Trophoblast cell (in vitro differentiated cells and primary cell): ENCODE data around the gene ATP1B4.

Experiments
- DNase-seq, 2 donors: peaks; one replicate each; pipeline ENCODE4 v3.0.0-alpha.2; 2016
- H2AFZ ChIP-seq: 2 replicates; pipeline ENCODE4 v1.6.1; 2013; ENCODE audit warnings: low read length, moderate library complexity, mild to moderate bottlenecking; ENCODE audit not compliant: insufficient read depth, poor library complexity
- H2AK5ac ChIP-seq: 2 replicates; pipeline ENCODE4 v1.6.1; 2013; ENCODE audit warnings: mild to moderate bottlenecking, low read length
- H2BK120ac ChIP-seq: 2 replicates; pipeline ENCODE4 v1.6.1; 2013; ENCODE audit warnings: low read length, mild to moderate bottlenecking, moderate library complexity; ENCODE audit not compliant: insufficient read depth, poor library complexity
- H2BK12ac ChIP-seq: 2 replicates; pipeline ENCODE4 v1.6.1; 2013; ENCODE audit warnings: mild to moderate bottlenecking, low read length, moderate library complexity
- H2BK5ac ChIP-seq: 2 replicates; pipeline ENCODE4 v1.6.1; 2013; ENCODE audit warnings: low read length, low read depth, moderate library complexity, mild to moderate bottlenecking; ENCODE audit not compliant: poor library complexity
- H3K14ac ChIP-seq: 2 replicates; pipeline ENCODE4 v1.6.1; 2013; ENCODE audit warnings: mild to moderate bottlenecking, low read length
- H3K18ac ChIP-seq: 2 replicates; pipeline ENCODE4 v1.6.1; 2013; ENCODE audit warnings: mild to moderate bottlenecking, low read length
- H3K23ac ChIP-seq: 2 replicates; pipeline ENCODE4 v1.6.1; 2013; ENCODE audit warnings: low read length
- H3K27ac ChIP-seq: 2 replicates; pipeline ENCODE4 v1.5.1; 2013; ENCODE audit warnings: low read depth, mild to moderate bottlenecking, inconsistent platforms, low read length, moderate library complexity
- H3K27me3 ChIP-seq: 2 replicates; pipeline ENCODE4 v1.6.1; 2013; ENCODE audit warnings: inconsistent platforms, mild to moderate bottlenecking, low read length, moderate library complexity; ENCODE audit not compliant: insufficient read depth
- H3K36me3 ChIP-seq, 2 experiments: 1 replicate in 1 of 2; 2 replicates in 1 of 2; pipeline ENCODE4 v1.6.1; 2013; ENCODE audit warnings: low read length in 2 of 2, mild to moderate bottlenecking in 2 of 2, moderate library complexity in 1 of 2; ENCODE audit not compliant: insufficient read depth in 2 of 2, control insufficient read depth in 1 of 2
- H3K4ac ChIP-seq: 2 replicates; pipeline ENCODE4 v1.6.1; 2013; ENCODE audit warnings: low read depth, mild to moderate bottlenecking, low read length, moderate library complexity
- H3K4me1 ChIP-seq, 2 experiments: 1 replicate in 1 of 2; 2 replicates in 1 of 2; pipeline ENCODE4 v1.6.1; 2013; ENCODE audit warnings: low read length in 2 of 2, mild to moderate bottlenecking in 2 of 2, moderate library complexity in 1 of 2; ENCODE audit not compliant: insufficient read depth in 2 of 2, control insufficient read depth in 1 of 2
- H3K4me2 ChIP-seq: 2 replicates; pipeline ENCODE4 v1.6.1; 2013; ENCODE audit warnings: inconsistent platforms, mild to moderate bottlenecking, low read length, moderate library complexity
- H3K4me3 ChIP-seq: 2 replicates; pipeline ENCODE4 v1.5.1; 2013; ENCODE audit warnings: mild to moderate bottlenecking, low read depth, low read length, inconsistent platforms
- H3K79me1 ChIP-seq: one replicate; pipeline ENCODE4 v1.6.1; 2013; ENCODE audit warnings: low read length
- H3K79me2 ChIP-seq: 2 replicates; pipeline ENCODE4 v1.6.1; 2013; ENCODE audit warnings: low read length, mild to moderate bottlenecking; ENCODE audit not compliant: control insufficient read depth, insufficient read depth, poor library complexity
- H3K9ac ChIP-seq: 2 replicates; pipeline ENCODE4 v1.6.1; 2013; ENCODE audit warnings: mild to moderate bottlenecking, low read length
- H3K9me3 ChIP-seq: 2 replicates; pipeline ENCODE4 v1.6.1; 2013; ENCODE audit warnings: low read depth, mild to moderate bottlenecking, control low read depth, inconsistent platforms, low read length; ENCODE audit not compliant: insufficient read depth
- H4K12ac ChIP-seq: 2 replicates; pipeline ENCODE4 v1.6.1; 2013; ENCODE audit warnings: low read depth, mild to moderate bottlenecking, low read length, moderate library complexity
- H4K8ac ChIP-seq: 2 replicates; pipeline ENCODE4 v1.6.1; 2013; ENCODE audit warnings: low read depth, mild to moderate bottlenecking, low read length, moderate library complexity
- H4K91ac ChIP-seq: one replicate; pipeline ENCODE4 v1.6.1; 2013; ENCODE audit warnings: low read depth, mild to moderate bottlenecking, low read length, moderate library complexity
- WGBS: extraction: QIAGEN DNeasy Blood & Tissue Kit; methylation state at CpG from one replicate; pipeline ENCODE4 v1.1.7; 2013; ENCODE audit warnings: missing lambda C conversion rate; ENCODE audit not compliant: insufficient read length, insufficient coverage; ENCODE audit errors: extremely low coverage; 5-methylcytosine and 5-hydroxymethylcytosine counted together

Gene ATP1B4

GRCh38 chrX:120350450-120351138 lies 11.3 kb upstream of the ATP1B4 start:
- H2AK5ac ChIP-seq, result no peak overlapping the region
- H4K12ac ChIP-seq, result no peak overlapping the region
- no peak overlapping the region for H3K14ac ChIP-seq
- H3K79me2 ChIP-seq, result no peaks in the 10 kb centered on the region
- DNase-seq, result no peak
- no peak overlapping the region for H3K4me3 ChIP-seq
- no peak overlapping the region for H2BK12ac ChIP-seq
- no peaks in the 10 kb centered on the region for H3K79me1 ChIP-seq
- H2AFZ ChIP-seq, result no peak overlapping the region
- no peak overlapping the region for H3K4me2 ChIP-seq
- no peak overlapping the region for H3K9ac ChIP-seq
- H3K27me3 ChIP-seq, result no peaks in the 10 kb centered on the region
- H3K9me3 ChIP-seq, result no peaks in the 10 kb centered on the region
- H3K4ac ChIP-seq, result no peak overlapping the region
- H4K8ac ChIP-seq, result no peak overlapping the region
- H2BK120ac ChIP-seq, result no peak overlapping the region
- H3K18ac ChIP-seq, result no peak overlapping the region
- no peak overlapping the region for H2BK5ac ChIP-seq
- H3K4me1 ChIP-seq, result no peaks in the 10 kb centered on the region
- no CpG with 5 or more reads among the region's 4 CpGs for WGBS
- no peaks in the 10 kb centered on the region for H3K36me3 ChIP-seq
- H3K27ac ChIP-seq, result no peak overlapping the region
- H3K23ac ChIP-seq, result no peak overlapping the region
- H4K91ac ChIP-seq, result no peak overlapping the region

- H4K91ac ChIP-seq, result no peak overlapping the region
- H3K9me3 ChIP-seq, result no peaks in the 10 kb centered on the region
- H3K79me1 ChIP-seq, result no peaks in the 10 kb centered on the region
- H3K4me3 ChIP-seq, result no peak overlapping the region
- H3K14ac ChIP-seq, result no peak overlapping the region
- H3K4me1 ChIP-seq, result no peaks in the 10 kb centered on the region
- no peak overlapping the region for H3K4ac ChIP-seq
- no peak overlapping the region for H3K9ac ChIP-seq
- no peak overlapping the region for H3K4me2 ChIP-seq
- no peaks in the 10 kb centered on the region for H3K27me3 ChIP-seq
- no peak overlapping the region for H2BK12ac ChIP-seq
- no peaks in the 10 kb centered on the region for H3K79me2 ChIP-seq
- no peak for DNase-seq
- H4K8ac ChIP-seq, result no peak overlapping the region
- no peaks in the 10 kb centered on the region for H3K36me3 ChIP-seq
- WGBS, result no CpG with 5 or more reads among the region's 3 CpGs
- H2AFZ ChIP-seq, result no peak overlapping the region
- H2BK120ac ChIP-seq, result no peak overlapping the region
- H2BK5ac ChIP-seq, result no peak overlapping the region
- H2AK5ac ChIP-seq, result no peak overlapping the region
- no peak overlapping the region for H4K12ac ChIP-seq
- no peak overlapping the region for H3K27ac ChIP-seq
- no peak overlapping the region for H3K23ac ChIP-seq
- no peak overlapping the region for H3K18ac ChIP-seq
Observed at GRCh38 chrX:120356084-120356483, 5.8 kb upstream of the ATP1B4 start.

- H3K27ac ChIP-seq, result no peak overlapping the region
- DNase-seq, result no peak
- H2AFZ ChIP-seq, result no peak overlapping the region
- H2BK5ac ChIP-seq, result no peak overlapping the region
- H4K12ac ChIP-seq, result no peak overlapping the region
- H2AK5ac ChIP-seq, result no peak overlapping the region
- no peak overlapping the region for H2BK12ac ChIP-seq
- no peak overlapping the region for H3K23ac ChIP-seq
- H3K27me3 ChIP-seq, result no peaks in the 10 kb centered on the region
- no peak overlapping the region for H3K18ac ChIP-seq
- H3K4me2 ChIP-seq, result no peak overlapping the region
- no CpG with 5 or more reads among the region's 2 CpGs for WGBS
- H4K91ac ChIP-seq, result no peak overlapping the region
- H3K4ac ChIP-seq, result no peak overlapping the region
- no peaks in the 10 kb centered on the region for H3K9me3 ChIP-seq
- no peak overlapping the region for H2BK120ac ChIP-seq
- no peak overlapping the region for H3K14ac ChIP-seq
- H3K4me3 ChIP-seq, result no peak overlapping the region
- H3K36me3 ChIP-seq, result no peaks in the 10 kb centered on the region
- no peaks in the 10 kb centered on the region for H3K79me1 ChIP-seq
- no peaks in the 10 kb centered on the region for H3K4me1 ChIP-seq
- no peak overlapping the region for H4K8ac ChIP-seq
- H3K9ac ChIP-seq, result no peak overlapping the region
- H3K79me2 ChIP-seq, result no peaks in the 10 kb centered on the region
Observed at GRCh38 chrX:120357186-120357585, 4.7 kb upstream of the ATP1B4 start.

DNA sequence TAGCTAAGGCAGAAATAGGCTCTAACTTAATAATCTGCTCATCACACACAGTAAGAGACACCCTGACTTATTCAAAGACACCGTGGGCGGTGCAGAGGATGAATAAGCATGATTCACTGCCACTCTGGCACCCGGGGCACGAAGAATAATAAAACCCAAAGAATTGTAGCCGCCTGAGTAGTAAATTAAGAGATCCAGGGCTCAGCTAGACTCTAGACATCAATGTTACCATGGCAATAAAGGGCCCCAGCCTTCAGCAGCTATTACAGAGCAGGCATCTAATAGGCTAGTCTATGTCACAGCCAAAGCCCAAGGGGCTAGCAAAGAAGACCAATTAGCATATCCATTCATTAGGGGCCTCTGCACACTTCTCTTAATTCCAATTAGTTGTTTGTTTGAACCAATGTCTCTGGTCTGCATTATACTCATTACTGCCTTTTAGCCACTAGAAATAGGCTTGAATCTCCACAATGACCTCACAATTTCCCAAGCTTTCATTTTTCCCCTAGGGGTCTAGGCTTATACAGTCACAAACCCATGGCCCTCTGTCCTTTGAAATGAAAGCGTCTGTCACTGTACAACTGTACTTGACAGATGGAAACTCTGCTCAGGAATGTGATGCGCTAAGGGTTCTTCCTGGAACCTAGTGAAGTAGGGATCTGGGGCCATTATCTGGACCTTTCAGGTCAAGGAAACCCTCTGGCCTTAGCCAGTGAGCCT lies 3.0 kb upstream of the ATP1B4 start:
- no peak overlapping the region for H2AK5ac ChIP-seq
- H4K12ac ChIP-seq, result no peak overlapping the region
- no peak overlapping the region for H2BK5ac ChIP-seq
- DNase-seq, result no peak
- no peak overlapping the region for H3K4me3 ChIP-seq
- WGBS, result no CpG with 5 or more reads among the region's 7 CpGs
- no peak overlapping the region for H3K27ac ChIP-seq
- H2AFZ ChIP-seq, result no peak overlapping the region
- no peak overlapping the region for H4K91ac ChIP-seq
- H3K27me3 ChIP-seq, result no peaks in the 10 kb centered on the region
- no peak overlapping the region for H3K4me2 ChIP-seq
- no peaks in the 10 kb centered on the region for H3K36me3 ChIP-seq
- no peak overlapping the region for H4K8ac ChIP-seq
- H3K18ac ChIP-seq, result no peak overlapping the region
- H2BK12ac ChIP-seq, result no peak overlapping the region
- H3K79me1 ChIP-seq, result no peaks in the 10 kb centered on the region
- no peak overlapping the region for H3K14ac ChIP-seq
- no peaks in the 10 kb centered on the region for H3K4me1 ChIP-seq
- no peak overlapping the region for H3K23ac ChIP-seq
- no peak overlapping the region for H3K9ac ChIP-seq
- H2BK120ac ChIP-seq, result no peak overlapping the region
- no peaks in the 10 kb centered on the region for H3K79me2 ChIP-seq
- no peak overlapping the region for H3K4ac ChIP-seq
- H3K9me3 ChIP-seq, result no peaks in the 10 kb centered on the region
